Measurements from ENCODE around the gene ENOX1. TPM values are rescaled to one million over a fixed set of nuclear protein-coding genes. Genes with fewer than 3 reads are reported as not detected.

The ENOX1 gene
- total RNA-seq, 1 donor from 2014 or later = 11.5 TPM

DNA sequence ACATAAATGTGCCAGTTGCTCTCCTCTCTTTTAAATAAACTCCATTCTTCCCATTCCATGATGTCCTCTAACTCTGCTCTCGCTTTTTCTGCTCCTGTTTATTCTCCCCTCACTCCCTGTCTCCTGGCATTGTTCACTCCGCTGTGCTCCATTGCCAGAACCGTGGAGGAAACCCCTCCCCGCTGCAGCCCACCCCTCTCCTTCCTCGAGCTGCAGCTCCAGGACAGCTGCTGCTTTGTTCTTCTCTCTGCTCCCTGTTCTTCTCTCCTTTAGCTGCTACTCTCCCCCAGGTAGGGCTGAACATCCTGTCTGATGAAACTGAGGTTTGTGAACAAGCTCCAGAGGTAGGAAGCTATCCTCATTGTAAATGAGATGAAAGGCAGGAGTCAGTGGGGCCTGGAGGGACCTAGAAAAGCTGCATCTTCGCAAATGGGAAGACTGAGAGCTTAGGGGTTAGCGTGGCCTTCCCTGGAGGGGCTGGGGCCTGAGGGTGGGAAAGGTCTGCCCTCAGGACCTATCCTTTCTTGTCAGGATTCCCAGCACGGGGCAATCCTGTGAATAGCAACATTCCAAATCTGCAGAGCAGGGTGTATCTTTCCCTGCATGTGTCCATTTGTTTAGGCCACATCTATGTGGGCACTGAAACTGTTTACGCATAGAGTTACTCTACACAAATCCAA lies 519.7 kb downstream of the ENOX1 start:
- H3K4me1 ChIP-seq (ENCODE audit: control insufficient read depth in 3 of 3, insufficient read depth in 3 of 3, low read length in 3 of 3) = peaks cover 5 to 18% (median 6%) of the 10 kb centered on the region in 3 donors
- H3K9me3 ChIP-seq (ENCODE audit: control insufficient read depth in 3 of 3, low read length in 3 of 3) = no peaks in the 10 kb centered on the region
- H3K4me3 ChIP-seq (ENCODE audit: low read length in 3 of 3) = no peak overlapping the region
- no peak overlapping the region for H3K9ac ChIP-seq (ENCODE audit: low read depth in 1 of 3, low read length in 3 of 3)
- H3K27me3 ChIP-seq (ENCODE audit: control insufficient read depth in 3 of 3, insufficient read depth in 3 of 3, low read length in 3 of 3) = no peaks in the 10 kb centered on the region
- no peaks in the 10 kb centered on the region for H3K36me3 ChIP-seq (ENCODE audit: control insufficient read depth in 3 of 3, insufficient read depth in 3 of 3, low read length in 3 of 3)
- no peak overlapping the region for H3K27ac ChIP-seq (ENCODE audit: low read depth, low read length)

DNA sequence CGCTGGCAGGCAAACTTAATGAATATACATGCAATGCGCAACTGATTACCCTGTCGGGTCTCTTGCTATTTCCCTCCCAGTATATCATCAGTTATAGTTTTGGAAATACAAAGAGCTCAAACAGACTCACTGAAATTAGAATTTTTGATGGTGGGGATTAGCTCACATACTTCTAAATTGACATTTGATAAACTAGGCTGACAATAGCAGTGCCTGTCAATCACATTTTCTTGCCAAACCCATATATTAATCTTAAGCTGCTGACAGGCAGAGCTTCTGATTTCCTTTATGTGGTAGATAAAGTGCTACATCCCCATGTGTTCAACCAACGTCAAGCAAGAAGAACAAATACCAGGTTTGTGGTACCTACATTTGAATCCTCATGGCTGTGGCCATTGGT lies 521.7 kb downstream of the ENOX1 start:
- Histone ChIP-seq H3K9me3 (ENCODE audit: control insufficient read depth in 3 of 3, low read length in 3 of 3) (no peaks in the 10 kb centered on the region), H3K9ac (ENCODE audit: low read depth in 1 of 3, low read length in 3 of 3) (no peak overlapping the region), H3K4me3 (ENCODE audit: low read length in 3 of 3) (no peak overlapping the region), H3K4me1 (ENCODE audit: control insufficient read depth in 3 of 3, insufficient read depth in 3 of 3, low read length in 3 of 3) (peaks cover 5 to 16% (median 6%) of the 10 kb centered on the region in 3 donors), H3K27me3 (ENCODE audit: control insufficient read depth in 3 of 3, insufficient read depth in 3 of 3, low read length in 3 of 3) (no peaks in the 10 kb centered on the region), H3K27ac (ENCODE audit: low read depth, low read length) (no peak overlapping the region), H3K36me3 (ENCODE audit: control insufficient read depth in 3 of 3, insufficient read depth in 3 of 3, low read length in 3 of 3) (no peaks in the 10 kb centered on the region)

DNA sequence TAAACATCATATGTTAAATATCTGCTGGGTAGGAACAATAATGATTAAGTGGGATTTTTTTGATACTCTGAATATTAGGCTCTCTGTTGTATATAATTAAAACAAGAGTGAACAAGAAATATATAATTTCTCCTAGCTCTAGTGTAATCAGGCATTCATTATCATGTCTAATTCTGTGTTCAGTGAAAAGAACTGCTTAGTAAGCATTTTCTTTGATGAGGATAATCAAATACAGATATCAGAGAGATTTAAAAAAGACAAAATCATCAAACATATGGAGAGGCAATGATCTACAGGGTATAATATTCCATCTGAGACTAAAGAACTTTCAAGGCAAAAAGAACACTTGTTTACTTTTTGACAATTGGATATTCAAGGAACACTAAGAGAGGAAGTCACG lies 522.3 kb downstream of the ENOX1 start:
- Histone ChIP-seq H3K4me1 (ENCODE audit: control insufficient read depth in 3 of 3, insufficient read depth in 3 of 3, low read length in 3 of 3) (peaks cover 5 to 10% (median 6%) of the 10 kb centered on the region in 3 donors), H3K4me3 (ENCODE audit: low read length in 3 of 3) (no peak overlapping the region), H3K27me3 (ENCODE audit: control insufficient read depth in 3 of 3, insufficient read depth in 3 of 3, low read length in 3 of 3) (no peaks in the 10 kb centered on the region), H3K9me3 (ENCODE audit: control insufficient read depth in 3 of 3, low read length in 3 of 3) (no peaks in the 10 kb centered on the region), H3K36me3 (ENCODE audit: control insufficient read depth in 3 of 3, insufficient read depth in 3 of 3, low read length in 3 of 3) (no peaks in the 10 kb centered on the region), H3K9ac (ENCODE audit: low read depth in 1 of 3, low read length in 3 of 3) (no peak overlapping the region), H3K27ac (ENCODE audit: low read depth, low read length) (no peak overlapping the region)

DNA sequence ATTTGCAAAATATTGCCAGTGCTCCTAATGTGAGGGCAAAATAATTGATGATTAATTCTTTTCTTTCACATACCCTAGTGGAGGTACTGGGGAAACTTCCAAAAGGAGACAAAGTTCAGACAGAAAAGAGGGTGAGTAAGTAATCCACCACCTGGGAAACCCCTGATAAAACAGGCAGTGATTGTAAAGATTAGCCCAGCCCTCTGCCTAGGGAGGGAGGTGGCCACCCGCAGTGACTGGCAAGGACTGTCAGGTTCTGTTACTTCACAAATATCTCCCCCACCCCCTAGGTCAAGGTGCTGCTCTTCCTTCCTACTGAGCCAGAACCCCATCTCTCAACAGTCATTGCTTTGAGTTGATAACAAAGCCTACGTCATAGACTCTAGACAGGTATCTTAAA lies 523.7 kb downstream of the ENOX1 start:
- no peak overlapping the region for H3K27ac ChIP-seq (ENCODE audit: low read depth, low read length)
- no peaks in the 10 kb centered on the region for H3K36me3 ChIP-seq (ENCODE audit: control insufficient read depth in 3 of 3, insufficient read depth in 3 of 3, low read length in 3 of 3)
- no peak overlapping the region for H3K9ac ChIP-seq (ENCODE audit: low read depth in 1 of 3, low read length in 3 of 3)
- no peaks in the 10 kb centered on the region for H3K27me3 ChIP-seq (ENCODE audit: control insufficient read depth in 3 of 3, insufficient read depth in 3 of 3, low read length in 3 of 3)
- H3K4me3 ChIP-seq (ENCODE audit: low read length in 3 of 3) = no peak overlapping the region
- H3K4me1 ChIP-seq (ENCODE audit: control insufficient read depth in 3 of 3, insufficient read depth in 3 of 3, low read length in 3 of 3) = no peaks in the 10 kb centered on the region
- no peaks in the 10 kb centered on the region for H3K9me3 ChIP-seq (ENCODE audit: control insufficient read depth in 3 of 3, low read length in 3 of 3)

DNA sequence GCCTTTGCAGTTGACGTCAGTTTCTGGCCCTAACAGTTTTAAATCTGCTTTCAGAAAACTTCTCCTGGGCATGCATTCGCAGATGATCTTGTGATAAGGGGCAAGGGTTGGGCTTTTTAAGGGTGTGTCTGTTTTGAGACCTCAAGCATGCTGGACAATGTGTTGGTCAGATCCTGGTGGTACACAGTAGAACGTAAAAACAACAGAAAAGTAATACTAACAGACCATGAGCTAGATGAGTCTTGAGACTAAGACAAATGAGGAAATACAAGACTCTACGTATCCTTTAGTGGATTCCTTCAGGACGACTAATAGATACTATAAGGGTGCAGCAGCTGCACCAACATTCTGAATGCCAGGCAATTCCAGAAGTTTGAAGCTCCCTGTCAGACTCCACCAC lies 525.8 kb downstream of the ENOX1 start:
- H3K27ac ChIP-seq (ENCODE audit: low read depth, low read length) = no peak overlapping the region
- H3K4me3 ChIP-seq (ENCODE audit: low read length in 3 of 3) = no peak overlapping the region
- H3K9me3 ChIP-seq (ENCODE audit: control insufficient read depth in 3 of 3, low read length in 3 of 3) = no peaks in the 10 kb centered on the region
- H3K27me3 ChIP-seq (ENCODE audit: control insufficient read depth in 3 of 3, insufficient read depth in 3 of 3, low read length in 3 of 3) = no peaks in the 10 kb centered on the region
- H3K9ac ChIP-seq (ENCODE audit: low read depth in 1 of 3, low read length in 3 of 3) = no peak overlapping the region
- H3K4me1 ChIP-seq (ENCODE audit: control insufficient read depth in 3 of 3, insufficient read depth in 3 of 3, low read length in 3 of 3) = no peaks in the 10 kb centered on the region
- no peaks in the 10 kb centered on the region for H3K36me3 ChIP-seq (ENCODE audit: control insufficient read depth in 3 of 3, insufficient read depth in 3 of 3, low read length in 3 of 3)

DNA sequence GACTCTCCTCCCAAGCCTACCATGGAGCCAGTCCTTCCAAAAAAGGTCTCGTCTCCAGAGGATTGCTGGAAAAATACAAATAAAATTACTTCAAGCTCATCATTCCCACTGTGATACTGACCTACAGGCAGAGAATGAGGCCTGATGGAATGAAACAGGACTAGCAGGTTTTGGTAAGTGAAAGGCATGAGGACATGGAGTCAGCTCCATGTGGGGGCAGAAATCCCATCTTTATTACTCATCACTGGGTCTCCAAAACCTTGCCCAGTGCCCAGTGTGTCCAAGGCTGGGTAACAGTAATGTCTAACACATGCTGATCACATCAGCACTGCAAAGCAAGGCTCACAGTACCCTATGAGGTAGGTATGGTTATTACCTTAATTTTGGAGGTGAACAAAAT lies 528.0 kb downstream of the ENOX1 start:
- Histone ChIP-seq H3K4me1 (ENCODE audit: control insufficient read depth in 3 of 3, insufficient read depth in 3 of 3, low read length in 3 of 3) (no peaks in the 10 kb centered on the region), H3K4me3 (ENCODE audit: low read length in 3 of 3) (no peak overlapping the region), H3K27me3 (ENCODE audit: control insufficient read depth in 3 of 3, insufficient read depth in 3 of 3, low read length in 3 of 3) (no peaks in the 10 kb centered on the region), H3K9me3 (ENCODE audit: control insufficient read depth in 3 of 3, low read length in 3 of 3) (no peaks in the 10 kb centered on the region), H3K9ac (ENCODE audit: low read depth in 1 of 3, low read length in 3 of 3) (no peak overlapping the region), H3K36me3 (ENCODE audit: control insufficient read depth in 3 of 3, insufficient read depth in 3 of 3, low read length in 3 of 3) (no peaks in the 10 kb centered on the region), H3K27ac (ENCODE audit: low read depth, low read length) (no peak overlapping the region)

DNA sequence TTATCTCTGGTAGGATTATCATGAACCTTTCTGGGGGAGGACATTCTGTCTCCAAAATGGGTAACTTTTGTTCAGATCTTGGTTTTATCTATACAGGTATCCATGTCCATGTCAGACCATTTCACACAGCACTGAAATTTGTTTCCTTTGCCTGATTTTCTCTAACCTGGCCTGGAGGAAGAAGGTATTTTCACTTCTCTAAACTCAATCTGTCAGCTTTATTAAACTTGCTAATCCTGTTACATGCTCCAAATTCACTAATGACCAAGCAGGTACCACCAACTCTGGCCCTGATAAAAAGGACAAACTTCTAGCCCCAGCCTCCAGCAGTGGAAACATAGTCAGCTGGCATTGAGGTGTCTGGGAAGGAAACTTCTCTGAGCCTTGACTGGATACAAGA lies 529.0 kb downstream of the ENOX1 start:
- H3K4me1 ChIP-seq (ENCODE audit: control insufficient read depth in 3 of 3, insufficient read depth in 3 of 3, low read length in 3 of 3) = no peaks in the 10 kb centered on the region
- no peak overlapping the region for H3K4me3 ChIP-seq (ENCODE audit: low read length in 3 of 3)
- no peaks in the 10 kb centered on the region for H3K27me3 ChIP-seq (ENCODE audit: control insufficient read depth in 3 of 3, insufficient read depth in 3 of 3, low read length in 3 of 3)
- no peaks in the 10 kb centered on the region for H3K36me3 ChIP-seq (ENCODE audit: control insufficient read depth in 3 of 3, insufficient read depth in 3 of 3, low read length in 3 of 3)
- no peak overlapping the region for H3K9ac ChIP-seq (ENCODE audit: low read depth in 1 of 3, low read length in 3 of 3)
- no peak overlapping the region for H3K27ac ChIP-seq (ENCODE audit: low read depth, low read length)
- no peaks in the 10 kb centered on the region for H3K9me3 ChIP-seq (ENCODE audit: control insufficient read depth in 3 of 3, low read length in 3 of 3)

DNA sequence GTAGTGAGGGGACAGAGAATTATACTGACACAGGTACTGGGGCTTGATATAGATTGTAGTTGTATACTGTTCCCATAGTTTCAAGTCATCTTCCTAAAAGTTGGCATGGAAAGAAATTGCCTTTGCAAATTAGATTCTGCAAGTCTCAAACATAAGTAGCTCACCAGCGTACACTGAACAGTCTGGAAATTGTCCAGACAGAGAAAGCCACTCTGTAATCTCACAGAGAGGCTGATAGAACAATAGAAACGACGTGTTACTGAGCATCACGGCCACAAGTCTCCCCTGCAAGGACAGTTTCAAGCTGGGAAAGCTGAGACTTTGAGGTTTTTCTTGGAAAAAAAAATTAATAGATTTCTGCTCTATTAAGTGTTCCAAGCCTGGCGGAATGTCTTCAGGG lies 534.8 kb downstream of the ENOX1 start:
- no peaks in the 10 kb centered on the region for H3K4me1 ChIP-seq (ENCODE audit: control insufficient read depth in 3 of 3, insufficient read depth in 3 of 3, low read length in 3 of 3)
- no peaks in the 10 kb centered on the region for H3K36me3 ChIP-seq (ENCODE audit: control insufficient read depth in 3 of 3, insufficient read depth in 3 of 3, low read length in 3 of 3)
- no peak overlapping the region for H3K9ac ChIP-seq (ENCODE audit: low read depth in 1 of 3, low read length in 3 of 3)
- no peaks in the 10 kb centered on the region for H3K9me3 ChIP-seq (ENCODE audit: control insufficient read depth in 3 of 3, low read length in 3 of 3)
- no peaks in the 10 kb centered on the region for H3K27me3 ChIP-seq (ENCODE audit: control insufficient read depth in 3 of 3, insufficient read depth in 3 of 3, low read length in 3 of 3)
- no peak overlapping the region for H3K27ac ChIP-seq (ENCODE audit: low read depth, low read length)
- no peak overlapping the region for H3K4me3 ChIP-seq (ENCODE audit: low read length in 3 of 3)

DNA sequence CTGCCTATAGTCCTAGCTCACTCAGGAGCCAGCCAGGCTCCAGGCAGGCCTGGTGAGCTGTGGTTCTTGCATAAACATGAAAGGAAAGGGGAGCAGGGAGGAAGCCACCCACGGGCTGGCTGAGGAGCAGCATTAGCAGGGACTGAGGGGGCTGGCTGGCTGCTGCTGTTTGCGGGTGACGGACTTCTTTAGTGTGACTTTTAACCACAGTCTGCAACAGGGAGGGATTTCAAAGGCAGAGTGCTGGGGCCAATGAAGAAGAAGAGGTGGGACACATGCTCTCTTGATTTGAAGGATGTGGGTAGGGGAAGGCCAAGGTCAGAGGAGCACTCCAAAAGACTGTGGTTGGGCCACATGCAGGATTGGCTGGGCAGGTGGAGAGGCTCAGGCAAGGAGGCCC lies 540.4 kb downstream of the ENOX1 start:
- H3K27me3 ChIP-seq (ENCODE audit: control insufficient read depth in 3 of 3, insufficient read depth in 3 of 3, low read length in 3 of 3) = no peaks in the 10 kb centered on the region
- no peak overlapping the region for H3K27ac ChIP-seq (ENCODE audit: low read depth, low read length)
- H3K4me3 ChIP-seq (ENCODE audit: low read length in 3 of 3) = no peak overlapping the region
- no peak overlapping the region for H3K9ac ChIP-seq (ENCODE audit: low read depth in 1 of 3, low read length in 3 of 3)
- no peaks in the 10 kb centered on the region for H3K9me3 ChIP-seq (ENCODE audit: control insufficient read depth in 3 of 3, low read length in 3 of 3)
- no peaks in the 10 kb centered on the region for H3K4me1 ChIP-seq (ENCODE audit: control insufficient read depth in 3 of 3, insufficient read depth in 3 of 3, low read length in 3 of 3)
- H3K36me3 ChIP-seq (ENCODE audit: control insufficient read depth in 3 of 3, insufficient read depth in 3 of 3, low read length in 3 of 3) = no peaks in the 10 kb centered on the region

DNA sequence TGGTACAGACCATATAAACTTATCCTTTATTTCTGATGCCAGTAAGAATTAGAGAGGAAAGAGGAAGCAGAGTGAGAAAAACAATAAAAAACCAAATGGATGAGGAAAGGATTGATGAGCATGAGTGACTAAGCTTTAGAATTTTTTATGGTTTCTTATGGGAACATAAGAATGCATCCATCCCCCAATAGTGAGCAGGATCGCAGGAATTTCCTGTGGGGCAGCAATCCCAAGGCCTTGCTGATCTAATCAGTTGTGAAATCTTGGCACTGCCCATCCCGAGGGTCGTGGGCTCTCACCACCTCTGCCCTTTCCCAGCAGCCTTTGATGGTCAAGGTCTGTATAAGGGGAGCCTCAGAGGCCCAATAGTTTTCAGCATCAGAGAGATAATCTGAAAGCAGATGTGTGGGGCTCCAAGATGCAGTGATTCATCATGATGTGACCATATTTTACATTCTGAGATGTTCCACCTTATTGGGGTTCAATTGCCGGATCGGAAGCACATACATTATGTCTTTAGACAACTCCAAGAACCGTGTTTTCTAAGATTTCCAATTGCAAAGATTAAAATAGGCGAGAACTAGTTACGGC lies 541.3 kb downstream of the ENOX1 start:
- Histone ChIP-seq H3K4me3 (ENCODE audit: low read length in 3 of 3) (no peak overlapping the region), H3K27ac (ENCODE audit: low read depth, low read length) (no peak overlapping the region), H3K4me1 (ENCODE audit: control insufficient read depth in 3 of 3, insufficient read depth in 3 of 3, low read length in 3 of 3) (no peaks in the 10 kb centered on the region), H3K9ac (ENCODE audit: low read depth in 1 of 3, low read length in 3 of 3) (no peak overlapping the region), H3K36me3 (ENCODE audit: control insufficient read depth in 3 of 3, insufficient read depth in 3 of 3, low read length in 3 of 3) (no peaks in the 10 kb centered on the region), H3K9me3 (ENCODE audit: control insufficient read depth in 3 of 3, low read length in 3 of 3) (no peaks in the 10 kb centered on the region), H3K27me3 (ENCODE audit: control insufficient read depth in 3 of 3, insufficient read depth in 3 of 3, low read length in 3 of 3) (no peaks in the 10 kb centered on the region)
